RWPE1 (cell line): Measurements from ENCODE around the gene CLEC3B.

Experiments
- CTCF ChIA-PET: fragments of 350-600 bp; sonication (Branson Sonifier 250); formaldehyde crosslinking; extraction: SDS; loops from one replicate; lab custom pipeline; 2021; lab: Yijun Ruan, JAX
- POLR2A ChIA-PET: fragments of 400-600 bp; formaldehyde crosslinking; extraction: SDS; loops from one replicate; lab custom pipeline; 2020; ENCODE audit warnings: antibody characterized with exemption; ENCODE audit not compliant: low non-redundant PET; lab: Yijun Ruan, JAX
- DNase-seq: peaks from one replicate; pipeline ENCODE4 v3.0.0; 2012; ENCODE audit warnings: low spot score
- H3K27ac ChIP-seq: fragments of 450-650 bp; 2 replicates; pipeline ENCODE4 v1.5.1; 2017
- TF ChIP-seq, protein P1 (sequence below): fragments of 450-650 bp; conservative IDR thresholded peaks from 2 replicates; pipeline ENCODE4 v1.5.1; 2017; ENCODE audit warnings: low read depth, mild to moderate bottlenecking

The CLEC3B gene

GRCh38 chr3:45009868-45010267 lies 16.2 kb upstream of the CLEC3B start:
- TF ChIP-seq, protein P1, sequence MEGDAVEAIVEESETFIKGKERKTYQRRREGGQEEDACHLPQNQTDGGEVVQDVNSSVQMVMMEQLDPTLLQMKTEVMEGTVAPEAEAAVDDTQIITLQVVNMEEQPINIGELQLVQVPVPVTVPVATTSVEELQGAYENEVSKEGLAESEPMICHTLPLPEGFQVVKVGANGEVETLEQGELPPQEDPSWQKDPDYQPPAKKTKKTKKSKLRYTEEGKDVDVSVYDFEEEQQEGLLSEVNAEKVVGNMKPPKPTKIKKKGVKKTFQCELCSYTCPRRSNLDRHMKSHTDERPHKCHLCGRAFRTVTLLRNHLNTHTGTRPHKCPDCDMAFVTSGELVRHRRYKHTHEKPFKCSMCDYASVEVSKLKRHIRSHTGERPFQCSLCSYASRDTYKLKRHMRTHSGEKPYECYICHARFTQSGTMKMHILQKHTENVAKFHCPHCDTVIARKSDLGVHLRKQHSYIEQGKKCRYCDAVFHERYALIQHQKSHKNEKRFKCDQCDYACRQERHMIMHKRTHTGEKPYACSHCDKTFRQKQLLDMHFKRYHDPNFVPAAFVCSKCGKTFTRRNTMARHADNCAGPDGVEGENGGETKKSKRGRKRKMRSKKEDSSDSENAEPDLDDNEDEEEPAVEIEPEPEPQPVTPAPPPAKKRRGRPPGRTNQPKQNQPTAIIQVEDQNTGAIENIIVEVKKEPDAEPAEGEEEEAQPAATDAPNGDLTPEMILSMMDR: no peak
- ChIA-PET POLR2A (no interaction called here), CTCF (no interaction called here)
- H3K27ac ChIP-seq: no peak overlapping the region
- no peak for DNase-seq

- no peak for DNase-seq
- TF ChIP-seq, protein P1: no peak
- peak overlapping the region; percentile 25; the same call in 1 of the 2 replicates for H3K27ac ChIP-seq
- POLR2A ChIA-PET: interaction anchor here (0.7 kb wide), 1 partner anchor 34 kb away, joined by 3 read pairs; no protein-coding TSS in a partner anchor
- CTCF ChIA-PET: interaction anchor here (0.5 to 0.8 kb wide), 2 partner anchors 10 to 47 kb away, joined by 3 read pairs; no protein-coding TSS in a partner anchor
Measured at GRCh38 chr3:45010811-45011333, 15.2 kb upstream of the CLEC3B start.

GRCh38 chr3:45011756-45012508 lies 14.2 kb upstream of the CLEC3B start:
- ChIA-PET POLR2A (no interaction called here), CTCF (no interaction called here)
- peak overlapping the region; percentile 52 for H3K27ac ChIP-seq
- TF ChIP-seq, protein P1: no peak
- DNase-seq: no peak

DNA sequence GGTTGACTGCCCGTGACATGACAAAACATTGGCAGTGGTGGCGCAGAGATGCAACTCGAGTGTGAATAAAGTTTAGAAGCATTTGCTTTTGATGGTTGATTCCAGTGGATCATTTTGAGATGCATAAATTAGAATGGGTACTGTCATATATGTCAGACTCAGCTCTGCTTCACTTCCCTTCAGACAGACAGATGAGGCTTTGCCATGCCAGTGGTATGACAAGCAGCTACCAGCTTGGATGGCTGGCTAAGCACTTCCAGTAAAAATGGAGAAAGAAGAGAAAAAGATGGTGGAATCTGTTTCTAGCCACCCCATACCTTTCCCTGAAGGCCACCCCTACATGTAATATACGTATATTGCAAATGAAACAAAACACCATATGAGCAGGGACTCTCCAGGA lies 13.5 kb upstream of the CLEC3B start:
- peak overlapping the region; percentile 52 for H3K27ac ChIP-seq
- CTCF ChIA-PET: no interaction called here
- POLR2A ChIA-PET: no interaction called here
- DNase-seq: no peak
- TF ChIP-seq, protein P1: no peak

DNA sequence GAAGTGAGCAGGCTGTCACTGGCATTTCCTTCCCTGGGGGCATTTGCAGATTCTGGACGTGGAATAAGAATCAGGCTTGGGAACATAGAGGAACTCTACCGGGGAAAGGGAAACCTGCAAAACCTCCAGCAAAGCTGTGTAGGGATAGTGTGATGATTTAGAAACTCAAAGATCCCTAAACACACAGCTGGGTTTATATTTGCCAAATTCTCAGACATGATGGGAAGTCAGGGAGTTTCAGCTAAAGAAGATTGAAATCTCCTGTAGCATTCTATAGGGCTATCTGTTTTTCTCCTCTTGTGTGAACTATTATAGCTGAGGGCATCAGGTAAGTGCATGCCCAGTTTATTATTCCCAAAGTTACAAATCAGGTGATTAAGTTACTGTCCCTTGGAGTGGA lies 9.2 kb upstream of the CLEC3B start:
- DNase-seq: no peak
- H3K27ac ChIP-seq: no peak overlapping the region
- TF ChIP-seq, protein P1: no peak
- CTCF ChIA-PET: no interaction called here
- POLR2A ChIA-PET: no interaction called here

GRCh38 chr3:45017821-45018220 lies 8.3 kb upstream of the CLEC3B start:
- DNase-seq: no peak
- TF ChIP-seq, protein P1: no peak
- ChIA-PET CTCF (interaction anchor here (0.7 kb wide), 1 partner anchor 1162 kb away, joined by 4 read pairs; no protein-coding TSS in a partner anchor), POLR2A (no interaction called here)
- H3K27ac ChIP-seq: no peak overlapping the region
